ENCODE measurements around the gene CYP27A1.
A peak's percentile ranks its signal among the peaks of the same experiment; 100 is the strongest.

The CYP27A1 gene

GRCh38 chr2:218799990-218800389 is 18.0 kb downstream of the CYP27A1 start:
- H3K27ac ChIP-seq (ENCODE audit: low read length) = no peak overlapping the region
- H3K36me3 ChIP-seq (ENCODE audit: control insufficient read depth, low read depth, low read length) = no peaks in the 10 kb centered on the region
- H3K9me3 ChIP-seq (ENCODE audit: control insufficient read depth, low read depth, low read length) = peaks cover 6% of the 10 kb centered on the region
- H3K27me3 ChIP-seq (ENCODE audit: control insufficient read depth, insufficient read depth, low read length) = no peaks in the 10 kb centered on the region
- H3K4me3 ChIP-seq (ENCODE audit: low read length) = no peak overlapping the region
- no peak overlapping the region for H3K9ac ChIP-seq (ENCODE audit: low read length)
- H3K4me1 ChIP-seq (ENCODE audit: control insufficient read depth, low read depth, low read length) = peaks cover 19% of the 10 kb centered on the region

DNA sequence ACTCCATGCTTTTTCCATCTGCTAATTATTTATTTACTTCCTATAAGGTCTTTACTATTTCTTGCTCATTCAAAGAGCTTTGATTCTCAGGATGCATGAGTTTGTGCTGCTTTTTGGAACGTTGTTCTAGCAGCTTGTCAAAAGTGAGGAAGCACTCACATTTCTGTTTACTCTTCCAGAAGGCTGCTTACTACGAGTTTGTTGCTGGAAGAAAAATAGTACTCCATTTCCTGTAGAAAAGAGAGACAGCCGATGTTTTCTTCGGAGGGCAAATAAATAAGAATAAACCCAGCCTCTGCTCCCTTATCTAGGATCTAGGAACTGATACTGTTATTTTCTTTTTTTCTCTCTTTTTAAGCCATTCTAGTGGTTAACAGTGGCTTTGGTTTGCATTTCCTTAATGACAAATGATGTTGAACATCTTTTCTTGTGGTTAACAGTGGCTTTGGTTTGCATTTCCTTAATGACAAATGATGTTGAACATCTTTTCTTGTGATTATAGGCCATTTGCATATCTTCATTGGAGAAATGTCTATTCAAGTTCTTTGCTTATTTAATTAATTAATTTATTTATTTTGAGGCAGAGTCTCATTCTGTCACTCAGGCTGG is 20.5 kb downstream of the CYP27A1 start:
- Histone ChIP-seq H3K4me3 (ENCODE audit: low read length) (no peak overlapping the region), H3K9me3 (ENCODE audit: control insufficient read depth, low read depth, low read length) (peaks cover 6% of the 10 kb centered on the region), H3K9ac (ENCODE audit: low read length) (no peak overlapping the region), H3K27ac (ENCODE audit: low read length) (no peak overlapping the region), H3K4me1 (ENCODE audit: control insufficient read depth, low read depth, low read length) (peaks cover 37% of the 10 kb centered on the region), H3K36me3 (ENCODE audit: control insufficient read depth, low read depth, low read length) (no peaks in the 10 kb centered on the region), H3K27me3 (ENCODE audit: control insufficient read depth, insufficient read depth, low read length) (no peaks in the 10 kb centered on the region)

GRCh38 chr2:218804817-218805216 is 22.9 kb downstream of the CYP27A1 start:
- H3K4me1 ChIP-seq (ENCODE audit: control insufficient read depth, low read depth, low read length) = peaks cover 22% of the 10 kb centered on the region
- H3K9me3 ChIP-seq (ENCODE audit: control insufficient read depth, low read depth, low read length) = peaks cover 6% of the 10 kb centered on the region
- no peak overlapping the region for H3K9ac ChIP-seq (ENCODE audit: low read length)
- H3K27ac ChIP-seq (ENCODE audit: low read length) = no peak overlapping the region
- no peak overlapping the region for H3K4me3 ChIP-seq (ENCODE audit: low read length)
- H3K36me3 ChIP-seq (ENCODE audit: control insufficient read depth, low read depth, low read length) = no peaks in the 10 kb centered on the region
- H3K27me3 ChIP-seq (ENCODE audit: control insufficient read depth, insufficient read depth, low read length) = no peaks in the 10 kb centered on the region

GRCh38 chr2:218805627-218806026 is 23.7 kb downstream of the CYP27A1 start:
- Histone ChIP-seq H3K4me1 (ENCODE audit: control insufficient read depth, low read depth, low read length) (peaks cover 18% of the 10 kb centered on the region), H3K4me3 (ENCODE audit: low read length) (peak overlapping the region; percentile 4), H3K9me3 (ENCODE audit: control insufficient read depth, low read depth, low read length) (peaks cover 6% of the 10 kb centered on the region), H3K27ac (ENCODE audit: low read length) (peak overlapping the region; percentile 20), H3K9ac (ENCODE audit: low read length) (no peak overlapping the region), H3K27me3 (ENCODE audit: control insufficient read depth, insufficient read depth, low read length) (no peaks in the 10 kb centered on the region), H3K36me3 (ENCODE audit: control insufficient read depth, low read depth, low read length) (no peaks in the 10 kb centered on the region)

- H3K36me3 ChIP-seq (ENCODE audit: control insufficient read depth, low read depth, low read length) = no peaks in the 10 kb centered on the region
- H3K4me3 ChIP-seq (ENCODE audit: low read length) = no peak overlapping the region
- H3K9ac ChIP-seq (ENCODE audit: low read length) = no peak overlapping the region
- H3K9me3 ChIP-seq (ENCODE audit: control insufficient read depth, low read depth, low read length) = peaks cover 6% of the 10 kb centered on the region
- no peak overlapping the region for H3K27ac ChIP-seq (ENCODE audit: low read length)
- peaks cover 18% of the 10 kb centered on the region for H3K4me1 ChIP-seq (ENCODE audit: control insufficient read depth, low read depth, low read length)
- no peaks in the 10 kb centered on the region for H3K27me3 ChIP-seq (ENCODE audit: control insufficient read depth, insufficient read depth, low read length)
Measured at GRCh38 chr2:218806346-218806978, 24.5 kb downstream of the CYP27A1 start.

DNA sequence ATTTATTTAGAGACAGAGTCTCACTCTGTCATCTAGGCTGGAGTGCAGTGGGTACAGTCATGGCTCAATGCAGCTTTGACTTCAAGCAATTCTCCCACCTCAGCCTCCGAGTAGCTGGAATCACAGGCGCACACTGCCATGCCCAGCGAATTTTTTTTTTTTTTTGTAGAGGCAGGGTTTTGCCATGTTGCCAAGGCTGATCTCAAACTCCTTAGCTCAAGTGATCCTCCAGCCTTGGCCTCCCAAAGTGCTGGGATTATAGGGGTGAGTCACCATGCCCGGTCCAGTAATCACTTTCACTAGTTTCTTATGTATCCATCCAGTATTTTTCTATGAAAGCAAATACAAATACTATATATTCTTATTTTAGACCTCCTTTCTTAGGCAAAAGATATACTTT is 25.7 kb downstream of the CYP27A1 start:
- Histone ChIP-seq H3K9me3 (ENCODE audit: control insufficient read depth, low read depth, low read length) (peaks cover 6% of the 10 kb centered on the region), H3K9ac (ENCODE audit: low read length) (no peak overlapping the region), H3K4me1 (ENCODE audit: control insufficient read depth, low read depth, low read length) (peaks cover 18% of the 10 kb centered on the region), H3K36me3 (ENCODE audit: control insufficient read depth, low read depth, low read length) (no peaks in the 10 kb centered on the region), H3K27me3 (ENCODE audit: control insufficient read depth, insufficient read depth, low read length) (no peaks in the 10 kb centered on the region), H3K4me3 (ENCODE audit: low read length) (no peak overlapping the region), H3K27ac (ENCODE audit: low read length) (no peak overlapping the region)

DNA sequence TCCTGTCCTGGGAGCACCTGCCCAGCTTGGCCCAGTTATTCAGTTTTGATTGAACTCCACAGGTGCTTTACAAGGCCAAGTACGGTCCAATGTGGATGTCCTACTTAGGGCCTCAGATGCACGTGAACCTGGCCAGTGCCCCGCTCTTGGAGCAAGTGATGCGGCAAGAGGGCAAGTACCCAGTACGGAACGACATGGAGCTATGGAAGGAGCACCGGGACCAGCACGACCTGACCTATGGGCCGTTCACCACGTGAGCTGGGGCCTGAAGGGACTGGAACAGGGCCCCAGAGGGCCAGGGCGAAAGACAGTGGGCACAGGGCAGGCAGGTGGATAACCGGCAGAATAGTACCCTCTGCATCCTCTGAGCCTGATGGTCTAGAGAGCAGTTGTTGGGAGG is 27.6 kb downstream of the CYP27A1 start:
- H3K9ac ChIP-seq (ENCODE audit: low read length) = no peak overlapping the region
- no peaks in the 10 kb centered on the region for H3K36me3 ChIP-seq (ENCODE audit: control insufficient read depth, low read depth, low read length)
- peaks cover under 1% of the 10 kb centered on the region for H3K9me3 ChIP-seq (ENCODE audit: control insufficient read depth, low read depth, low read length)
- peaks cover 18% of the 10 kb centered on the region for H3K4me1 ChIP-seq (ENCODE audit: control insufficient read depth, low read depth, low read length)
- no peaks in the 10 kb centered on the region for H3K27me3 ChIP-seq (ENCODE audit: control insufficient read depth, insufficient read depth, low read length)
- no peak overlapping the region for H3K27ac ChIP-seq (ENCODE audit: low read length)
- H3K4me3 ChIP-seq (ENCODE audit: low read length) = no peak overlapping the region

GRCh38 chr2:218810256-218810655 is 28.3 kb downstream of the CYP27A1 start:
- Histone ChIP-seq H3K9ac (ENCODE audit: low read length) (no peak overlapping the region), H3K27me3 (ENCODE audit: control insufficient read depth, insufficient read depth, low read length) (no peaks in the 10 kb centered on the region), H3K36me3 (ENCODE audit: control insufficient read depth, low read depth, low read length) (no peaks in the 10 kb centered on the region), H3K4me1 (ENCODE audit: control insufficient read depth, low read depth, low read length) (peaks cover 15% of the 10 kb centered on the region), H3K9me3 (ENCODE audit: control insufficient read depth, low read depth, low read length) (no peaks in the 10 kb centered on the region), H3K27ac (ENCODE audit: low read length) (no peak overlapping the region), H3K4me3 (ENCODE audit: low read length) (no peak overlapping the region)

DNA sequence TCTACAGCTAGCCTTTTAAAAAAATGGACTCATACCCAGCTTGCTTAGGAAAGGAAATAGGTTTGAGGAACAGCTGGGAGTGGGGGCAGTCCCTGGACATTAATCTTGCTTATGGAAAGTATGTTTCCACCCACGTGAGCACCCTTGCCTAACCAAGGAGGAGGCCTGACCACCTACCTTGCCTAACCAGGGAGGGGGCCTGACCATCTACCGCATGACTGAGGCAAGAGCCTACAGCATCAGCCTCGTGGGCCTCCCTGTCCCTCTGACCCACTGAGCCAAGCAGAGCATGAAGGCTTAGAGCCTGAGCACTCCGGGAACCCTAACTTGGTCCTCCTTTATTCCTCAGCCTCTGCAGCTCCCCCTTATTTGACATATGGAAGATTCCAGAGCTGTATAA is 29.4 kb downstream of the CYP27A1 start:
- no peaks in the 10 kb centered on the region for H3K36me3 ChIP-seq (ENCODE audit: control insufficient read depth, low read depth, low read length)
- H3K9ac ChIP-seq (ENCODE audit: low read length) = no peak overlapping the region

GRCh38 chr2:218812096-218812815 is 30.3 kb downstream of the CYP27A1 start:
- Histone ChIP-seq H3K27me3 (ENCODE audit: control insufficient read depth, insufficient read depth, low read length) (no peaks in the 10 kb centered on the region), H3K27ac (ENCODE audit: low read length) (no peak overlapping the region), H3K36me3 (ENCODE audit: control insufficient read depth, low read depth, low read length) (no peaks in the 10 kb centered on the region), H3K4me1 (ENCODE audit: control insufficient read depth, low read depth, low read length) (no peaks in the 10 kb centered on the region), H3K9ac (ENCODE audit: low read length) (no peak overlapping the region), H3K9me3 (ENCODE audit: control insufficient read depth, low read depth, low read length) (no peaks in the 10 kb centered on the region), H3K4me3 (ENCODE audit: low read length) (no peak overlapping the region)

More for the DNA sequence above, 29.4 kb downstream of the CYP27A1 start:
- H3K4me3 ChIP-seq (ENCODE audit: low read length) = no peak overlapping the region
- H3K9me3 ChIP-seq (ENCODE audit: control insufficient read depth, low read depth, low read length) = no peaks in the 10 kb centered on the region
- H3K27ac ChIP-seq (ENCODE audit: low read length) = no peak overlapping the region
- no peaks in the 10 kb centered on the region for H3K27me3 ChIP-seq (ENCODE audit: control insufficient read depth, insufficient read depth, low read length)
- peaks cover 4% of the 10 kb centered on the region for H3K4me1 ChIP-seq (ENCODE audit: control insufficient read depth, low read depth, low read length)

GRCh38 chr2:218812861-218813260 is 30.9 kb downstream of the CYP27A1 start:
- no peak overlapping the region for H3K9ac ChIP-seq (ENCODE audit: low read length)
- no peak overlapping the region for H3K4me3 ChIP-seq (ENCODE audit: low read length)
- no peaks in the 10 kb centered on the region for H3K9me3 ChIP-seq (ENCODE audit: control insufficient read depth, low read depth, low read length)
- H3K36me3 ChIP-seq (ENCODE audit: control insufficient read depth, low read depth, low read length) = no peaks in the 10 kb centered on the region
- H3K27ac ChIP-seq (ENCODE audit: low read length) = no peak overlapping the region
- no peaks in the 10 kb centered on the region for H3K4me1 ChIP-seq (ENCODE audit: control insufficient read depth, low read depth, low read length)
- H3K27me3 ChIP-seq (ENCODE audit: control insufficient read depth, insufficient read depth, low read length) = no peaks in the 10 kb centered on the region

All from iPS-18a (cell line).